Measurements from ENCODE around the gene TEX264.

GRCh38 chr3:51692980-51693395, 21.9 kb downstream of the TEX264 start:
- TF ChIP-seq ZFX (IDR thresholded peaks at IDR 0.05) = no peak
- TF ChIP-seq CTCF (conservative IDR thresholded peaks at IDR 0.05) = no peak

Data from C4-2B (cell line).